HG03280 (cell line): ENCODE measurements around the gene PER1.

Experiments
- ATAC-seq: cut with Tn5 transposase; IDR thresholded peaks from one replicate; pipeline ENCODE4 v1.9.1; 2021; ENCODE audit warnings: mild to moderate bottlenecking, moderate library complexity; ENCODE audit not compliant: unreplicated experiment

Gene PER1

GRCh38 chr17:8155231-8155995, 3.2 kb upstream of the PER1 start:
- ATAC-seq, result no peak

- ATAC-seq, result no peak
These were observed 2.5 kb upstream of the PER1 start for GRCh38 chr17:8154608-8155155.

- ATAC-seq, result no peak
These were observed 1.9 kb upstream of the PER1 start for GRCh38 chr17:8153957-8154607.

- ATAC-seq, result no peak
These were observed 1.3 kb upstream of the PER1 start for GRCh38 chr17:8153525-8153956.

GRCh38 chr17:8153031-8153451, 837 bp upstream of the PER1 start:
- no peak for ATAC-seq

- no peak for ATAC-seq
These were observed 528 bp downstream of the PER1 start for GRCh38 chr17:8151641-8152111.

GRCh38 chr17:8151120-8151640, 1.0 kb downstream of the PER1 start:
- peak; percentile 48 for ATAC-seq

GRCh38 chr17:8150194-8151119, 1.7 kb downstream of the PER1 start:
- ATAC-seq, result no peak

- no peak for ATAC-seq
These were observed 2.6 kb downstream of the PER1 start for GRCh38 chr17:8149419-8150193.

- ATAC-seq, result no peak
These were observed 3.6 kb downstream of the PER1 start for GRCh38 chr17:8148560-8148959.

GRCh38 chr17:8147805-8148404, 4.3 kb downstream of the PER1 start:
- ATAC-seq, result no peak

GRCh38 chr17:8147141-8147804, 4.9 kb downstream of the PER1 start:
- ATAC-seq, result no peak

- ATAC-seq, result no peak
These were observed 5.6 kb downstream of the PER1 start for GRCh38 chr17:8146381-8147140.

GRCh38 chr17:8145811-8146210, 6.4 kb downstream of the PER1 start:
- ATAC-seq, result no peak

- ATAC-seq, result no peak
These were observed 7.6 kb downstream of the PER1 start for GRCh38 chr17:8144401-8145231.

GRCh38 chr17:8143581-8144400, 8.4 kb downstream of the PER1 start:
- ATAC-seq, result no peak
